Measurements from ENCODE around the gene MAP2K3.

MAP2K3 gene

DNA sequence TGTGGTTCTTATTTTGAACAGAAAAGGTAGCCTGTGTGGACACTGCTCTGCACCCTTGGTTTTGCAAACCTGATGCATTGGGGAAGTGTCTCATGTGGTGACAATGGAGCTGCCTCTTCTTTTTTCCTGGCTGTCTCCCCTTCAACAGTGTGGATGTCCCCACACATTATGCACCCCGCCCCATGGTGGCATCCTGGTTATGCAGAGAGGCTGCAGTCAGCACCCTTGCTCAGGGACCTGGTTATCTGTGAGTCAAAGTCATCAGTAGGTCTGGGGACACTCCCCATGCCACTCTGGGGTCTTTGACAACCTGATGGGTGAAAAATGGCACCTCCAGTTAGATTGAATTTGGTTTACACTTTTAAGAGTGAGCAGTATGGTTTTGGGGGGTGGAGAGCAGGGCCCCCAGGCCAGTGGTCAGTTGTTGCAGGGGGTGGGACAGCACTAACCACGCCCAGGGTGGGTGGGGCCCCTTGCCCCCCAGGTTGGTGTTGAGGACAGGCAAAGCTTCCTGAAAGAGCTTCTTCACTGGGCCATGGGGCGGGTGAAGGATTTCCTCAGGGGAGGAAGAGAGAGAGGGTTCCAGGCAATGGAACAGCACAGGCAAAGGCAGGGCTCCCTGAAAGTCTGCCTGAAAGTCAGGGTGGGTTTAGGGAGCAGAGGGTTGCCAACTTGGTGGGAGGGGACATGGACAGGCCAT lies 67.0 kb downstream of the MAP2K3 start:
- no peak for DNase-seq (ENCODE audit: low spot score)

GRCh38 chr17:21352221-21352980 lies 67.9 kb downstream of the MAP2K3 start:
- DNase-seq (ENCODE audit: low spot score): no peak

DNA sequence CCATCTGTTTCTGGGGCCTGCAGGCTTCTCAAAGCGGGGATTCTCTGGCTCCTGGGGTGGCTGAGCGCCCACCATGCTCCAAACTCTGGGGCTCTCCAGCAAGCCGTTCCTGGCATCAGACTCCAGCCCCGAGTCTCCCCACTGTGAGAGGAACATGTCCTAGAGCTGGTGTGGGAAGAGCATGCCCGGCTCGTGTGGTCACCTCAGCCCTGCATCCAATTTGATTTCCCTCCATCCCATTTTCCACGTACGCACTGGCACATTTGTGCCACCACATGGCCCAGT lies 68.4 kb downstream of the MAP2K3 start:
- DNase-seq (ENCODE audit: low spot score): no peak

DNA sequence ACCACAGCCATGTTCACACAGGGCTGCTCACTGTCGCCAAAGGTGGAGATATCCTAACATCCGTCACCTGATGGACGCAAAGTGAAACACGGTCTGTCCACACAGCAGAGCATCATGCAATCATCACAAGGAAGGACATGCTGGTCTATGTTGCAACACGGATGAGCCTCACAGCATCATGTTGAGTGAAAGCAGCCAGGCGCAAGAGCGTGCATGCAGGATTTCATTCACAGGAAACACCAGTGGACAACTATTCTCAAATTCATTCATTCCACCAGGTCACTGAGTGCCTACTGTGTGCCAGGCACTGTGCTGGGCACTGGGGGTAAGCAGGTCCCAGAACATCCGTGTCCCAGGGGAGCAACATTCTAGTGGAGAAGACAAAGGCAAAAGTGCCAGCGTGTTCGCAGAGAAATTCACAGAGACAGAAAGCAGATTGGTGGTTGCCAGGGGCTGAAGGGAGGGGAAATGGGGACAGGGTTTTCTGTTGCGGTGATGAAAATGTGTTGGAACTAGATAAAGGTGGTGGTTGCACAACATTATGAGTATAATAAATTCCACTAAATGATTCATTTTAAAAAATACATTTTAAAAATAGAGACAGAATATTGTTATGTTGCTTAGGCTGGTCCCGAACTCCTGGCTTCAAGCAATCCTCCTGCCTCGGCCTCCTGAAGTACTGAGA lies 69.0 kb downstream of the MAP2K3 start:
- no peak for DNase-seq (ENCODE audit: low spot score)

- DNase-seq (ENCODE audit: low spot score): no peak
These were observed 70.4 kb downstream of the MAP2K3 start for GRCh38 chr17:21354796-21355385.

DNA sequence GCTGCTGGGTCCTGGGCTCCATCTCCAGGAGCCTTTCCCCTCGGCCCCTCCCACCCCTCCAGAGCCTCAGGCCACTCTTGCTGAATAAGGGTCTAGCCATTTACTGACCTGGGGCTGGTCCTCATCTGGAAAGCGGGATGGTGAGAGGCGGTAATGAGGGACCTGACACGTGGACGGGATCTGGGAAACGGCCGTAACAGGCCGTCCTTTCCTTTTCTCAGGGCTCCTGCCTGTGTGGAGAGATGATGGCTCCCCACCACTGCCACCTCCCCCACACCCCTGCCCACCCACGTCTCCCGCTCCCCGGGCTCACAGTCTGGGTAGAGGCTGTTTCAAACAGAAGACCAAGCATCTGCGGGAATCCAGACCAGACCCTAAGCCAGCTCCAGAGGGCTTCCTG lies 71.1 kb downstream of the MAP2K3 start:
- no peak for DNase-seq (ENCODE audit: low spot score)

GRCh38 chr17:21356537-21357127 lies 72.1 kb downstream of the MAP2K3 start:
- DNase-seq (ENCODE audit: low spot score): no peak

DNA sequence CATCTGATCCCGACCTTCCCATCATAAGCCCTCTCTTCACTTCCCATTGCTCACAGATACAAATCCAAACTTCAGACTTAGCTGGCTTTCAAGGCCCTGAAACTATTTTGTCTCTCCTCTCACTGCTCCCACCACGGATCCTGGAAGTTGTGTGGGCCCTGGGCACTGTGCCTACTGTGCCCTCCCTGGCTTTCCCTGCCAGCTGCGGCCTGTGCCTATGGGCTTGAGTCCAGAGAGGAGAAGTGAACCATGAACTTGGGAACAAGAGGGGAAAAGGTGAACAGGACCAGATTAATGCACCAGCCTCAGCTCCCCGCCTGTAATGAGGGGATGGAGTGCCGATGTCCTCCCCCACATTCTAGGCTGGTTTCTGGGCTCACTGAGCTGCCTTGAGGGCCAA lies 72.8 kb downstream of the MAP2K3 start:
- DNase-seq (ENCODE audit: low spot score): no peak

GRCh38 chr17:21357696-21358656 lies 73.5 kb downstream of the MAP2K3 start:
- DNase-seq (ENCODE audit: low spot score): no peak

DNA sequence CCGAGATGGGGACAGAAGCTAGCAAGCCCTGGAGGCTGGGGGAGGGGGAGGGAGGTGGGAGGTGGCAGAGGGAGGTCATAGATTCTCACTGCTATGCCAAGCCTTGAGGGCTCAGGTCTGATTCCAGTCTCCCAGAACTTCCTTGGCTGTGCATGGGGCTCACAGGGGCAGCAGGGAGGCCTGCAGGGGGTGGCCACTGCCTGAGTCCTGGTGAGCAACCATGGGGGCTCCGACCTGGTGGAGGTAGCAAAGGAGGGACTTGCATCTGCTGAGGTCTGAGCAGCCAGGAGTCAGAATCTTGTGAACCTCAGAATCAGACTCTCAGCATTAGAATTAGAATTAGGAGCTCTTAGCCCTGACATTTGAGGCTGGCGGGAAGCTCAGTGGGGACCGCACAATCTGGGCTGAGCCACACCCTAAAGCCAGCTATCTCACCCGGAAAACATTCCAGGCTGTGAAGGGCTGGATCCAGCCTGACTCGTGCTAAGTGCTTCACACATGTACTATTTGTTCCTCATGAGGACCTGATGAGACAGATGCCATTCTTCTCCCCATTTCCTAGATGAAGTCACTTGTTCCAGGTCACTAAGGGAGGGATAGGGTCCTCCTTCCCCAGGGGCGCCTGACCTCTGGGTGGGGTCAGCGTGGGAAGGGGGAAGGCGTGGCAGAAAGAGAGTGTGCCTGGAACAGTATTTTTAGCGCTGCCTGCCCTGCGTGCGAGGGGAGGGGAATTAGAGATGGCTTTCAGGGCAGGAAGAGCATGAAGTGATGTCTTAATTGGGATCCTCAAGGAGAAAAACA lies 74.4 kb downstream of the MAP2K3 start:
- DNase-seq (ENCODE audit: low spot score): no peak

DNA sequence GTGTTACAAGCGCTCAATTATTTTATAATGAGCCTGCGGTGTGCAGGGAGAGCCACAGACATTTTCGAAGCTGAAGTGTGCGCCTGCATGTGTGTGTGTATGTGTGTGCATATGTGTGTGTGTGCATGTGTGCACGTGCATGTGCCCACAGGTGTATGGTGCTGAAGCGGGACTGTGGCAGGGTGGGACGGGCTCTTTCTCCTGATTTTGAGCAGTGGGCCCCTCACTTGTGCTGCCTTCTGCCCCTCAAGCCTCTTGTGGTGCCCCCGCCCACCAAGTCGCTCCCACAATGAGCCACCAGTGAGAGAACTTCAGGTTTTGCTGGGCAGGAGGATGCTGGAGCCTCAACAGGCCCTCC lies 75.0 kb downstream of the MAP2K3 start:
- DNase-seq (ENCODE audit: low spot score): no peak

DNA sequence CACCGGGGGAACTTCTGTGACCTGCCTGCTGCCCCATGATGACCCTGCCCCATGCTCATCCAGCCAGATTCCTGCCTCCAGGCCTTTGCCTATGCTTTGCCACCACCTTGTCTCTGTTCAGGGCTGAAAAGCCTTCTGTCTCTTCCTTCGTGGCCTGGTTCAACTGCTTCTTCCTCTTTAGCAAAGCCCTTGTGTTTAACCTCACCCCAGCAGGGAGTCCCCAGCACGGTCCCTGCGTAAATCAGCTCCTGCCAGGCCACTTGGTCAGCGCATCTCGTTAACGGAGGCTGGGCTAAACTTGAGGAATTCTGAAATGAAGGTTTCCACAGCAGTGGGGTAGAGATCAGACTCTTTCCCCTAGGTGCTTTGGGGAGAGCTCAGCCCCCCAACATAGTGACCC lies 75.5 kb downstream of the MAP2K3 start:
- DNase-seq (ENCODE audit: low spot score): no peak

GRCh38 chr17:21361020-21361809 lies 76.7 kb downstream of the MAP2K3 start:
- no peak for DNase-seq (ENCODE audit: low spot score)

DNA sequence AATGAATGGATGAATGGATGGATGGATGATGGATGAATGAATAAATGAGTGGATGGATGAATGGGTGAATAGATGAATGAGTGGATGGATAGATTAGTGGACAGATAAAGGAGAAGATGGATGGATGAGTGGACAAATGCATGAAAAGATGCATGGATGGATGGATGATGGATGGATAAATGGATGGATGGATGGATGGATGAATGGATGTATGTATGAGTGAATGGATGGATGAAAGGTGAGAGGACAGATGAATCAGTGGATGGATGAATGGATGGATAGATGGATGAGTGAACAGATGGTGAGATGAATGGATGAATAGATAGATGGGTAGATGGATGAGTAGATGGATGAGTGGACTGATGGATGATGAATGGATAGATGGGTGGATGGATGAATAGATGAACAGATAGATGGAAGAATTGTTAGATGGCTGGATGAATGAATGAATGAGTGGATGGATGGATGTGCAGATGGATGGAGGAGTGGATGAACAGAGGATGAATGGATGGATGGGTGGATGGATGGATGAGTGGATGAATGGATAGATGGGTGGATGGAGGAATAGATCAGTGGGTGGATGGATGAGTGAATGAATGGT lies 77.9 kb downstream of the MAP2K3 start:
- DNase-seq (ENCODE audit: low spot score): no peak

- no peak for DNase-seq (ENCODE audit: low spot score)
These were observed 79.5 kb downstream of the MAP2K3 start for GRCh38 chr17:21363776-21364642.

All from CD4-positive, alpha-beta T cell treated with Interleukin-15 for 4 hours (primary cell).